HG03521 (cell line): ENCODE results near the gene PHC2.
A peak's percentile ranks its signal among the peaks of the same experiment; 100 is the strongest.

Experiments used
- ATAC-seq: cut with Tn5 transposase; IDR thresholded peaks from one replicate; pipeline ENCODE4 v1.9.1; 2021; ENCODE audit warnings: mild to moderate bottlenecking, moderate library complexity; ENCODE audit not compliant: unreplicated experiment

The PHC2 gene

GRCh38 chr1:33454646-33455282, 23.9 kb upstream of the PHC2 start:
- no peak for ATAC-seq

- no peak for ATAC-seq
Observed at GRCh38 chr1:33446590-33446989, 15.7 kb upstream of the PHC2 start.

GRCh38 chr1:33445108-33445507, 14.2 kb upstream of the PHC2 start:
- no peak for ATAC-seq

- no peak for ATAC-seq
Observed at GRCh38 chr1:33443705-33444180, 12.8 kb upstream of the PHC2 start.

- ATAC-seq: no peak
Observed at GRCh38 chr1:33443080-33443704, 12.3 kb upstream of the PHC2 start.

GRCh38 chr1:33442141-33442540, 11.2 kb upstream of the PHC2 start:
- ATAC-seq: no peak

GRCh38 chr1:33441088-33441745, 10.3 kb upstream of the PHC2 start:
- ATAC-seq: no peak

GRCh38 chr1:33439662-33440061, 8.8 kb upstream of the PHC2 start:
- ATAC-seq: no peak

GRCh38 chr1:33438364-33439160, 7.7 kb upstream of the PHC2 start:
- ATAC-seq: no peak

- ATAC-seq: no peak
Observed at GRCh38 chr1:33436557-33437285, 5.8 kb upstream of the PHC2 start.

- no peak for ATAC-seq
Observed at GRCh38 chr1:33435096-33435820, 4.4 kb upstream of the PHC2 start.

- no peak for ATAC-seq
Observed at GRCh38 chr1:33434363-33434750, 3.5 kb upstream of the PHC2 start.

GRCh38 chr1:33433509-33434362, 2.8 kb upstream of the PHC2 start:
- ATAC-seq: no peak

GRCh38 chr1:33429856-33430691, 821 bp downstream of the PHC2 start:
- ATAC-seq: peak; percentile 6

- ATAC-seq: no peak
Observed at GRCh38 chr1:33429332-33429731, 1.6 kb downstream of the PHC2 start.

GRCh38 chr1:33428661-33429060, 2.2 kb downstream of the PHC2 start:
- no peak for ATAC-seq

GRCh38 chr1:33426916-33427315, 4.0 kb downstream of the PHC2 start:
- ATAC-seq: no peak

GRCh38 chr1:33425900-33426299, 5.0 kb downstream of the PHC2 start:
- no peak for ATAC-seq
